RWPE2 (cell line): ENCODE data around the gene FAM177A1.
A peak's percentile ranks its signal among the peaks of the same experiment; 100 is the strongest.

ENCODE experiments used
- ATAC-seq: fragments of 200-7000 bp; cut with Tn5 transposase; 3 replicates; pipeline ENCODE4 v1.9.1; 2021; ENCODE audit warnings: low read depth
- DNase-seq: peaks from one replicate; pipeline ENCODE4 v3.0.0-alpha.2; 2020; ENCODE audit warnings: low spot score
- H3K27ac ChIP-seq: fragments of 450-650 bp; 2 replicates; pipeline ENCODE4 v1.5.1; 2017; ENCODE audit warnings: mild to moderate bottlenecking; ENCODE audit not compliant: poor library complexity, severe bottlenecking
- H3K27me3 ChIP-seq: fragments of 250-450 bp; sonication (Bioruptor Pico); 2 replicates; pipeline ENCODE4 v1.5.1; 2021; ENCODE audit warnings: mild to moderate bottlenecking, moderate library complexity; ENCODE audit not compliant: insufficient read depth, poor library complexity, severe bottlenecking
- H3K36me3 ChIP-seq: fragments of 250-450 bp; sonication (Bioruptor Pico); 2 replicates; pipeline ENCODE4 v1.5.1; 2020; ENCODE audit warnings: low read depth, mild to moderate bottlenecking, moderate library complexity
- H3K4me1 ChIP-seq: fragments of 250-450 bp; sonication (Bioruptor Pico); 2 replicates; pipeline ENCODE4 v1.5.1; 2021; ENCODE audit warnings: mild to moderate bottlenecking, moderate library complexity; ENCODE audit not compliant: insufficient read depth, poor library complexity, severe bottlenecking
- H3K4me3 ChIP-seq: fragments of 250-450 bp; sonication (Bioruptor Pico); 2 replicates; pipeline ENCODE4 v1.5.1; 2021; ENCODE audit warnings: mild to moderate bottlenecking, moderate library complexity; ENCODE audit not compliant: severe bottlenecking
- H3K9me3 ChIP-seq: fragments of 250-450 bp; sonication (Bioruptor Pico); 2 replicates; pipeline ENCODE4 v1.5.1; 2021; ENCODE audit warnings: mild to moderate bottlenecking, moderate library complexity; ENCODE audit not compliant: severe bottlenecking
- TF ChIP-seq, protein P1 (sequence below): fragments of 450-650 bp; IDR thresholded peaks from one replicate; pipeline ENCODE4 v1.5.1; 2017; ENCODE audit warnings: mild to moderate bottlenecking, moderate library complexity; ENCODE audit not compliant: poor library complexity, severe bottlenecking

The FAM177A1 gene

GRCh38 chr14:35042632-35043031 lies 3.4 kb upstream of the FAM177A1 start:
- peaks cover 13% of the 10 kb centered on the region for H3K4me1 ChIP-seq
- ATAC-seq (no peak), DNase-seq (no peak)
- no peaks in the 10 kb centered on the region for H3K27me3 ChIP-seq
- H3K27ac ChIP-seq: no peak overlapping the region
- no peaks in the 10 kb centered on the region for H3K36me3 ChIP-seq
- H3K4me3 ChIP-seq: no peak overlapping the region
- no peaks in the 10 kb centered on the region for H3K9me3 ChIP-seq
- TF ChIP-seq, protein P1, sequence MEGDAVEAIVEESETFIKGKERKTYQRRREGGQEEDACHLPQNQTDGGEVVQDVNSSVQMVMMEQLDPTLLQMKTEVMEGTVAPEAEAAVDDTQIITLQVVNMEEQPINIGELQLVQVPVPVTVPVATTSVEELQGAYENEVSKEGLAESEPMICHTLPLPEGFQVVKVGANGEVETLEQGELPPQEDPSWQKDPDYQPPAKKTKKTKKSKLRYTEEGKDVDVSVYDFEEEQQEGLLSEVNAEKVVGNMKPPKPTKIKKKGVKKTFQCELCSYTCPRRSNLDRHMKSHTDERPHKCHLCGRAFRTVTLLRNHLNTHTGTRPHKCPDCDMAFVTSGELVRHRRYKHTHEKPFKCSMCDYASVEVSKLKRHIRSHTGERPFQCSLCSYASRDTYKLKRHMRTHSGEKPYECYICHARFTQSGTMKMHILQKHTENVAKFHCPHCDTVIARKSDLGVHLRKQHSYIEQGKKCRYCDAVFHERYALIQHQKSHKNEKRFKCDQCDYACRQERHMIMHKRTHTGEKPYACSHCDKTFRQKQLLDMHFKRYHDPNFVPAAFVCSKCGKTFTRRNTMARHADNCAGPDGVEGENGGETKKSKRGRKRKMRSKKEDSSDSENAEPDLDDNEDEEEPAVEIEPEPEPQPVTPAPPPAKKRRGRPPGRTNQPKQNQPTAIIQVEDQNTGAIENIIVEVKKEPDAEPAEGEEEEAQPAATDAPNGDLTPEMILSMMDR: no peak

GRCh38 chr14:35043046-35043445 lies 3.0 kb upstream of the FAM177A1 start:
- no peak for DNase-seq
- TF ChIP-seq, protein P1: no peak
- Histone ChIP-seq H3K9me3 (no peaks in the 10 kb centered on the region), H3K4me3 (no peak overlapping the region), H3K36me3 (peaks cover 4% of the 10 kb centered on the region), H3K4me1 (peaks cover 14% of the 10 kb centered on the region), H3K27me3 (no peaks in the 10 kb centered on the region), H3K27ac (no peak overlapping the region)
- ATAC-seq: no peak

DNA sequence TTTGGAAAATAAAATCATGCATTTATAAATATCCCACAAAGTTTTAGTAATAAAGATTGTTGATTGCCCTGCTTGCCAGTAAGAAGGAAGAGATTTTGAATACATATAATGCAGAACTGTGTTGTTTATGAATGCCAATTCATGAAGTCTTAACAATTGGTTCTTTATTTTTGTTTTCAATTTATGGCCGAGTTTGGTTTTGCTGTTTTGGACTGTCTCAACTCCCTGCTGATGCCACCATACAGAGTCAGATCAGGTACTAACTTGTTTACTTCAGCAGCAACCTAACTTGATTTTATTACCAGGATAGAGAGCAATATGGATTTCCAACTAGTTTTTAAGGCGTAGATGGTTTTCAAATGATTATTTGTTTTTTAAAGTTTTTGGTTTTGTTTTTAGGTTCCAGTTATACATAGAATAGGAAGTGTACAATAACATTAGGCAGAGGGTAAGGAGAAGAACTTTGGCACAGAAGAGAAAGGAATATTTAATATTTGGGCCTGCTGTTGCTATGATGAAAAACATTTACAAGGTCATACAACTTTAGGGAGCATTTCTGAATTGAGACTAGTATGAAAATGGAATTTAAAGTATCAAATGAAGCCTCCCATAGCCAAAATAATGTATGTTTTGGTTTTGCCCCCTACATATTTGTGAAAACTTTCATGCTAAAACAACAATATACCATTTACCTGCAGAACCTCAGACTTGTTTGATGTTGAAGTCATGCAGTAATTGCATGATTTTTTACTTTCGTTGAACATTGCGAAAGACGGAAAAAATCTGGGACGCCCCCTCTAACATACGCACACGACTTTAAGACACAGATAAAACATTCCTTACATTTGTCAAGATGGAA lies 904 bp upstream of the FAM177A1 start:
- Histone ChIP-seq H3K27me3 (no peaks in the 10 kb centered on the region), H3K36me3 (peaks cover 22% of the 10 kb centered on the region), H3K4me1 (peaks cover 14% of the 10 kb centered on the region), H3K4me3 (peak overlapping the region; percentile 73), H3K27ac (peak overlapping the region; percentile 82), H3K9me3 (no peaks in the 10 kb centered on the region)
- ATAC-seq: no peak
- no peak for DNase-seq
- TF ChIP-seq, protein P1: no peak

DNA sequence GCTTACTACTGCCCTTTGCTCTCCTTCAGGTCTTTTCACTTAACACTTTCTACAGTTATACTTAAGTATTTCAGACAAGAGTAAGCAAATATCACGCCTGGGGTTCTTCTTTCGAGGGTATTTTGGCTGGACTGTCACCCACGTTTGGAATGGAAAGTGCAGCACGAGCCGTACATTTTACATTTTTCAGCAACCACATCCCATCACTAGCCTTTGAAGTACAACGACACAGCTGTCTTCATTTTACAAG lies 349 bp upstream of the FAM177A1 start:
- DNase-seq (no peak), ATAC-seq (no peak)
- peaks cover 14% of the 10 kb centered on the region for H3K4me1 ChIP-seq
- no peaks in the 10 kb centered on the region for H3K9me3 ChIP-seq
- no peaks in the 10 kb centered on the region for H3K27me3 ChIP-seq
- H3K36me3 ChIP-seq: peaks cover 28% of the 10 kb centered on the region
- H3K27ac ChIP-seq: peak overlapping the region; percentile 82
- H3K4me3 ChIP-seq: peak overlapping the region; percentile 73
- TF ChIP-seq, protein P1: no peak
